GM19455 (cell line): Measurements from ENCODE around the gene ITGB3.
A peak's percentile ranks its signal among the peaks of the same experiment; 100 is the strongest.

Experiments
- ATAC-seq: cut with Tn5 transposase; IDR thresholded peaks from one replicate; pipeline ENCODE4 v1.9.1; 2021; ENCODE audit not compliant: unreplicated experiment

The ITGB3 gene

DNA sequence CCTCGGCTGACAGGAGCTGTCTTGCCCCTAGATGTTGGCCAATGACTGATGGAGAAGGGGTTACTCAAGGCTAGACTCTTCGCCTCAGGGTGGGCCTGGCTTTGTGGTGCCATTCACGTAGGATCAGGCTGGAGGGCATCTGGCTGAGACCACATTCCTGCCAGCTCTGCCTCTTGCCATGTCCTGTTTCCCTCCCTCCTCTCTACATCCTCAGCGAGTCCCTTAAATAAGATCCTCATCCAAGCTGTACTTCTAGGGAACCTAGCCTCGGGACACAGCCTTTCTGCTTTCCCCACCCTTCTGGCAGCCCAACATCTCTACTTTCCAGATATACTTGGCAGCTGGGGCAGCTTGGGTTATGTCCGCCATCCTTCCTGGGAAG is 42.2 kb downstream of the ITGB3 start:
- ATAC-seq = no peak

DNA sequence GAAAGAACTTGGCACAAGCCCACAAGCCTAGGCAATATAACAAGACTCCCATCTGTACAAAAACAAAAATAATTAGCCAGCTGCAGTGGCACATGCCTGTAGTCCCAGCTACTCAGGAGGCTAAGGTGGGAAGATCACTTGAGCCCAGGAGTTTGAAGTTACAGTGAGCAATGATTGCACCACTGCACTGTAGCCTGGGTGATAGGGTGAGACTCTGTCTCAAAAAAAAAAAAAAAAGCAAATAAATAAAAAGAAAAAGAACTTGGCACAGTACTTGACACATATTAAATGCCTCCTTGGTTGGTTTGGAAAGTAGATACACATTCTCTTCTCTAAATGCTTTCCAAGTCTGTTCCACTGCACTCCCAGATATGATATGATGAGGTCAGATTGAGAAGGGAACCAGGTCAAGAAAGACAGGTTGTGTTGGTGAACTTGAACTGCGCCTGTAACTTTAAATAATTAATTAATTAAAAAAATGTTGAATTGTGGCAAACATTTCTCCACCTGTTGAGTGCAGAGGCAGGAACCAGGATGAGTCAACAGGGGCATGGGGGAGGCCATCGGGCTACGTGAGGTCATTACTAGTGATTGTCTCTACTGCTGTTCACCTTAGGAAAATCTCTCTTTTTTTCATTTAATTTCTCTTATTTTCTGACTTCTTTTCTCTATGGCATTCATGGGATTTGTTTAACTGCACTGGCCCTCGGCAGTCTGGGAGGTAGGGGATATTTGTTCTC is 44.2 kb downstream of the ITGB3 start:
- no peak for ATAC-seq

DNA sequence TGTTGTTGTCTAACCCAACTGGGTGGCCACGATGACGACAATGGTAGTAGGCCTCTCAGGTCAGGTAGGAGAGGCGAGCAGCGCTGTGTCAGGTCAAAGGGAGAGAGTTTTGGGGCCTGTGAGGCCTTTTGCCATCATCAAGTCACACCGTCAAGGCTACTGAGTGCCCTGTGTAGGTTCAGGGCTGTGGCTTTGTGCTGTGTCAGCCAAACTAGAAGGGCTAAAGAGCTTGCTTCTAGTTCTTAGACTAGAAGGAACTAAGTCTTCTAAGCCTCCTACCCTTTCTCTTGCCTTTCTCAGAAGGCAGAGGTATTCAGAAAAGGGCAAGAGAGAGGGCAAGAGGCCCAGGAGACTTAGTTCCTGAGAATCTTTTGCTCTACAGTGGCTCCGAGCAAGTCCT is 45.1 kb downstream of the ITGB3 start:
- no peak for ATAC-seq

DNA sequence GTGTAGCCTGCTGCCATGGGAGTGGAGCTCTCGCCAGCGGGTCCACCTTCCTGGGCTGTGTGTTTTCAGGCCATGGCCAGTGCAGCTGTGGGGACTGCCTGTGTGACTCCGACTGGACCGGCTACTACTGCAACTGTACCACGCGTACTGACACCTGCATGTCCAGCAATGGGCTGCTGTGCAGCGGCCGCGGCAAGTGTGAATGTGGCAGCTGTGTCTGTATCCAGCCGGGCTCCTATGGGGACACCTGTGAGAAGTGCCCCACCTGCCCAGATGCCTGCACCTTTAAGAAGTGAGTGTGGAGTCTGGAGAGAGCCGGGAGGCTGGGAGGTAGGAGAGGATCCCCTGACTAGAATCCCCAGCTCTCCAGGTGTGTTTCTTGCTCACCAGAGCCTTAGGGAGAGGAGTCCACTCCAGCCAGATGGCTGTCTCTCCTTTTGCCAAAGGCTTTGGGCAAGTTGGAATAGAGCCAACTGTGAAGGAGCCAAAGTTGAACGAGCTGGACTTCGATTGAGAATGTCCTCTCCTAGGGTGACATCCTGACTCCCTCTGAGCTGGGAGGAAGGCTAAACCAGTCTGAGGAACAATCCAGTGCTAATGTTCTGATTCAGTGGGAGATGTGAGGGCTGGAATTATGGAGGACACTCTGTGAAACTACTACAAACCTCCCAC is 45.7 kb downstream of the ITGB3 start:
- no peak for ATAC-seq

DNA sequence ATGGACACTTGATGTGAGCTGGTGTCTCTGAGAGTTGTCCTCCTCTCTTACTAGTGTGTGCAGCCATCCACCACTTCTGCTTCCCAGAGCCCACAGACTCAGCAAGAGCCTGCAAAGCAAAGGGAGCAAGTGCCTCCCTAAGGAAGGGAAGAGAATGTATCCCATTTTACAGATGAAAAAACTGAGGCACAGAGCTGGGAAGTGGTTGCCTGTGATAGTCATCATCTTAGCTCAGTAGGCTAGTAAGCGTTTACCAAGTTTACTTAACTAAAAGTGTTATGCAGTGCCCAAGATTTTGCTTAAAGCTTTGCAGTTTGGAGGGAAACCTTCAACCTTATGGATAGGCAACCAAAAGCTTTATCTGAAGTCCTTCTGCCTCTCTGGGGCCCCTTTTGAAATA is 47.1 kb downstream of the ITGB3 start:
- ATAC-seq = no peak

DNA sequence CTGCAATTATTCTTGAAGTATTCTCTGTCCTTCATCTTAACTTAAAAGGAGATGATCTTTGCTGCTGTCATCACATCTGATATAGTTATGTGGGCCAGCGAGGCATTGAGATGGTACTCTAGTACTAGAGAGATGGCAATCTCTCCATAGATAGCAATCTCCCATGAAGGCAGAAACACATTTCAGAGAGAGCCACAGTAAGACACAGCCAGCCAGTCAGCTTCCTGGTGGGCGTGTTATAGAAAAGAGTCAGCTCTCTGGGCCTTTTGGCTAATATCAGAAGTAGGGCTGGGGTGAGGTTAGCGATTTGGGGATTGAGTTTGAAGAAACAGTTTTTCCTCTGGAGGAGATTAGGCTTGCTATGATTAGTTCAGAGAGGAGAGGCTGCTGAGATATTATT is 47.5 kb downstream of the ITGB3 start:
- no peak for ATAC-seq

DNA sequence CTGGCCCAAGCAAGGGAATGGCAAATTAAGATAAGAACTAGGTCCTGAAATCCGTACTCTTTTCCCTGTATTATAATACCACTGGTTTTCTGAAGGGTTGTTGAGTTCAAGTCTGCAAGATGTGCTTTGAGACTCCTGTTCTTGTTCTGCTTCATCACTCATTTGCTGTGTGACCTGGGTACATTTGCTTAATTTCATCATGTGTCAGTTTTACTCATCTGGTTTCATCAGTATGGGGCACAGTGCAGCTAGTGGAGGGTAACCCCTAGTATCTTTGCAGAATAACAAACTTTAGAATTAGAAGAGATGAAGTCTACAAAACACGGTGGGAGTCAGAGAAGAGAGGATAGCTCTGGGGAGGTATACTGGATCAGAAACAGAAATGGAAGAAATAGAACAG is 48.2 kb downstream of the ITGB3 start:
- ATAC-seq = no peak

DNA sequence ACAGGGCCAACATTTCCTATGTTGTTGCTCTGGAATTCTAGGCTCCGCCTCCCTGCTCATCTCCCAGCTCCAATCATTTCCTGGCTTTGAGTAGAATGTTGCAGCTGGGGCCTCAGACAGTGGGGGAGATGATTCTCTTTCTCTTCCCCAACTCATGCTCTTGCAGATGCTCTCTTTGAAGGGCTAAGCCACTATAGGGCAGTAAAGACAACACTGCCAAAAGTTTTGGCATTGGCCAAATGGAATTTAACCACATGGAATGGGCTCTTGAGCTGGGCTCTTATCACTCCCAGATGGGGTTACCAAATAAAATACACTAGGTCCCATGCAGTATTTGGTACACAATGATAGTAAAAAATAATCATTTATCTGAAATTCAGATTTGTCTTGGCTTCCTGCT is 50.6 kb downstream of the ITGB3 start:
- ATAC-seq = no peak

DNA sequence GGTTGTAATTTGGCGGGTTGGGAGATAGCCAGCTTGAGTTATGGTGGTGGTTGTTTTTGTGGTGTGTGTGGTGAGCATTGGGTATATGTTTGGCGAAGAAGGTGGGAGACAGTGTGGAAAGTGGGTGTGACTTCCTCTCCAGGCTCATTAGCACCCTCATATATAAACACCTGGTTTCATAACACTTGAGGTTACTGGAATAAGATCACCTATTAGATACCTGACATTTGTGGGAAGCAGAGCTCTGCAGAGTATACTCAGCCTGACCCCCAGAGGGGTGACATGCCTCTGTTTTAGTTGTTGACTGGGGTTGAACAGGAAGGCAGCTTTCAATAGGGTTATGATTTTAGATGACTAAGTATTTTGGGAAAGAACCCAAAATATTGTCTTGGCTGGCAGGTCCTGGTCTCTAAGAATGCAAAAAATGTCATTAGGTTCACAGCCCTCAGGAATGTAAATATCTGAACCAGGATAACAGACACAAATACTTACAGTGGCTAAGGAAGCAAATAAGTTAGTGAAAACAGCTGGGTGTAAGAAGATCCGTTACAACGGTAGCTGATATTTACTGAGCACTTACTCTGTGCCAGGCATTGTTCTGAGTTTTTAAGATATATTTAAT is 51.8 kb downstream of the ITGB3 start:
- no peak for ATAC-seq

DNA sequence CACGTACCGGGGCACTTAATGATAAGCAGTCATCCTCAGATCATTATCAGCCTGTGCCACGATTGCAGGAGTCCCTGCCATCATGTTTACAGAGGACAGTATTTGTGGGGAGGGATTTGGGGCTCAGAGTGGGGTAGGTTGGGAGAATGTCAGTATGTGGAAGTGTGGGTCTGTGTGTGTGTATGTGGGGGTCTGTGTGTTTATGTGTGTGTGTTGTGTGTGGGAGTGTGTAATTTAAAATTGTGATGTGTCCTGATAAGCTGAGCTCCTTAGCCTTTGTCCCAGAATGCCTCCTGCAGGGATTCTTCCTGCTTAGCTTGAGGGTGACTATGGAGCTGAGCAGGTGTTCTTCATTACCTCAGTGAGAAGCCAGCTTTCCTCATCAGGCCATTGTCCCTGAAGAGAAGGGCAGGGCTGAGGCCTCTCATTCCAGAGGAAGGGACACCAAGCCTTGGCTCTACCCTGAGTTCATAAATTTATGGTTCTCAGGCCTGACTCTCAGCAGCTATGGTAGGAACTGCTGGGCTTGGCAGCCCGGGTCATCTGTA is 56.6 kb downstream of the ITGB3 start:
- no peak for ATAC-seq

DNA sequence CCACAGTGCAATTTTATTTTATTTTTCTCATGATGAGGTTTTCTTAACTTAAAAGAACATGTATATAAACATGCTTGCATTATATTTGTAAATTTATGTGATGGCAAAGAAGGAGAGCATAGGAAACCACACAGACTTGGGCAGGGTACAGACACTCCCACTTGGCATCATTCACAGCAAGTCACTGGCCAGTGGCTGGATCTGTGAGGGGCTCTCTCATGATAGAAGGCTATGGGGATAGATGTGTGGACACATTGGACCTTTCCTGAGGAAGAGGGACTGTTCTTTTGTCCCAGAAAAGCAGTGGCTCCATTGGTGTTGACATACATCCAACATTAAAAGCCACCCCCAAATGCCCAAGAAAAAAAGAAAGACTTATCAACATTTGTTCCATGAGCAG is 57.8 kb downstream of the ITGB3 start:
- no peak for ATAC-seq

DNA sequence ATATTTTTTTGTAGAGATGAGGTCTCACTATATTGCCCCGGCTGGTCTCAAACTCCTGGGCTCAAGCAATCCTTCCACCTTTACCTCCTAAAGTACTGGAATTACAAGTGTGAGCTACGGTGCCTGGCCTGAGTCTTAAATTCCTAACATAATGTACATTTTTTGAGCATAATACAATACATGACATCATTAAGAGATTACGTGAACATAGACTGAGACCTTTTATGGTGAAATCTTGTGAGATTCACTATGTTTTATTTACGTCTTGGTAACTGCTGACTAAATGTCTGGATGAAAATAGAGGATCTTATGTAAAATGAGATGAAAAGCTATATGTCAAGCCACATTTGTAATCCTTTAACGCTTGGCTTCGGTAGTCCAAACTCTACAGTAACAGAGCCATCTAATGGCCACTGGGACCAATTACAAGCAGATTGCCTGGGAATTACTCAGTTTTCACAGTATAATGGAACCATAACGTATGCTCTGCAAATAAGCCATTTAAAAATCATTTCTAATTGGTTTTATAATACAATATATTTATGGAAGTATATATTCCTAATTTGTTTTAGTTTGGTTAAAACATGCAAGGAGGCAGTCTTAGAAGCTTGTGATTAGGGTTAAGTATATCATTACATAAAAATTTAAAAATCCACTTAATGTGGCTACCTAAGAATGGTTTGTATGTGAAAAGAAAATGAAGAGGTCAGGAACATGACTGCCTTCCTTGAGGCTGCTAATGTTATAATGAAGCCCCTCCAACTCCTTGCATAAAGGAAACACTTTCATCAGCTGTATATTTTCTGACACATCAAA is 62.0 kb downstream of the ITGB3 start:
- ATAC-seq = no peak

DNA sequence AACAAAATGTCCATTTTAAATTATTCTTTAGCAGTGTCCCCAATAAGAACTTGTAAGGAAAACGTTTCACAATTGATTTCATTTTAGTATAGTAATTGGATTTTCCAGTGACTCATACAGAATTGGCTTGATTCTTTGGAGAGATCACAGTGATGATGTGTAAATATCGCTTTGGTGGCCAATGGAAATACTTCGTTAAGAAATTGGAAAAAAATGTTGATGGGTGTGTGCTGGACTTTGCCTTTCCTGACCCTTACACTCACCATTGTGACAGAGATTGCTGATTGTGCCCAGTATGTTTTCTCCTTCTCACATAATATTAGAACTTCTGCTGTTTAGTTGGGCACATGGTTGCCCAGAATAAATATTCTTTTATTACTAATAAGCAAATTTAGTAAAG is 62.7 kb downstream of the ITGB3 start:
- ATAC-seq = no peak

DNA sequence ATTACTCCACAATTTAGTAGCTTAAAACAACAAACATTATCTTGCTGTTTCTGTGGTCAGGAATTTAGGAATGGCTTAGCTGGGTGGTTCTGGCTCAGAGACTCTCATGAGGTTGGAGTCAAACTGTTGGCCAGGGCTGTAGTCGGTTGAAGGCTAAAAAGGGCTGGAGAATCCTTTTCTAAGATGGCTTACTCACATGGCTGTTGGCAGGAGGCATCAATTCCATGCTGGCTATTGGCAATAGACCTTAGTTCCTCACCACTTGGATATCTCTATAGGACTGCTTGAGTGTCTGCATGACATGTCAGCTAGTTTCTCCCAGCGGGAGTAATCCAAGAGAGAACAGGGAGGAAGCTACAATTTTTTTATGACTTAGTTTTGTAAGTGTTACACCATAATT is 63.5 kb downstream of the ITGB3 start:
- ATAC-seq = no peak

DNA sequence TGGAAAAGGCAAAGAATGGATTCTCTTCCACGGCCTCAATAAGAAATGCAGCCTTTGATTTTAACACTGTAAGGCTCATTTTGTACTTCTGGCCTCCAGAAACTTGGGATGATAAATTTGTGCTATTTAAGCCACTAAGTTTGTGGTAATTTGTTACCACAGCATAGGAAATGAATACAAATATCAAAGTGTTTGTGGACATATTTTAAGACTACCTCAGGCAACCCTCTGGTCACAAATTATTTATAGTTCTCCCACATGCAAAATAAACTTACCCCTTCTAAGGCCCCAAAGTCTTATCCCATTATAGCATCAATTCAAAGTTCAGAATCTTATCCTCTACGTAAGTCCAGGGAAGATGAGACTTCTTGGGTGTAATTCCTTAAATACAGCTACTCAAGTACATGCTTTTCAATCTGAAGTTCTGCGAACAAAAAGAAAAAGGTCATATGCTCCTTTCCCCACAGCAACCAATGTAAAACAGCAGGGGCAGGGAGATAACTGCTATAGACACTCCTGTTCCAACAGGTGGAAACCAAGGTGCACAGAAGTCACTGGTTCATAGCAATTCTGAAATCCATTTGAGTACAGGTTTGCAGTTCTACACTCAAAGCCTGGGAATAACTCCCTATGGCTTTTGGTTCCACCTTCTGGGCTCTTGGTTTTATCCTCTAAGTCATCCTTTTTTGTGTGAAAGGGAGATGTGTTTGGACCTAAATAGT is 64.7 kb downstream of the ITGB3 start:
- ATAC-seq = no peak

DNA sequence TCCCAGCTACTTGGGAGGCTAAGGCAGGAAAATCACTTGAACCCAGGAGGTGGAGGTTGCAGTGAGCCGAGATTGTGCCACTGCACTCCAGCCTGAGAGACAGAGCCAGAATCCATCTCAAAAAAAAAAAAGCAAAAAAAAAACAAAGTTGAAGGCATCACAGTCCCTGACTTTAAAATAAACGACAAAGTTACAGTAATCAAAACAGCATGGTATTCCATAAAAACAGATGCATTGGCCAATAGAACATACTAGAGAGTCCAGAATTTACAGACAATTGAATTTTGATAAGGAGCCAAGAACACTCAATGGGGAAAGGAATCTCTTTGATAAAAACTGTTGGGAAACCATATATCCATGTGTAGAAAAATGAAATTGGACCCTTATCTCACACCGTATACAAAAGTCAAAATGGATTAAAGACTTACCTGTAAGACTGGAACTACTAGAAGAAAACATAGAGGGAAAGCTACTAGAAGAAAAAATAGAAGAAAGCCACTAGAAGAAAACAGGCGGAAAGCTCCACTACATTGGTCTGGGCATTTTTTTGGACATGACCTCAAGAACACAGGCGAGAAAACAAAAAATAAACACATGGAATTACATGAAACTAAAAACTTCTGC is 67.4 kb downstream of the ITGB3 start:
- no peak for ATAC-seq

DNA sequence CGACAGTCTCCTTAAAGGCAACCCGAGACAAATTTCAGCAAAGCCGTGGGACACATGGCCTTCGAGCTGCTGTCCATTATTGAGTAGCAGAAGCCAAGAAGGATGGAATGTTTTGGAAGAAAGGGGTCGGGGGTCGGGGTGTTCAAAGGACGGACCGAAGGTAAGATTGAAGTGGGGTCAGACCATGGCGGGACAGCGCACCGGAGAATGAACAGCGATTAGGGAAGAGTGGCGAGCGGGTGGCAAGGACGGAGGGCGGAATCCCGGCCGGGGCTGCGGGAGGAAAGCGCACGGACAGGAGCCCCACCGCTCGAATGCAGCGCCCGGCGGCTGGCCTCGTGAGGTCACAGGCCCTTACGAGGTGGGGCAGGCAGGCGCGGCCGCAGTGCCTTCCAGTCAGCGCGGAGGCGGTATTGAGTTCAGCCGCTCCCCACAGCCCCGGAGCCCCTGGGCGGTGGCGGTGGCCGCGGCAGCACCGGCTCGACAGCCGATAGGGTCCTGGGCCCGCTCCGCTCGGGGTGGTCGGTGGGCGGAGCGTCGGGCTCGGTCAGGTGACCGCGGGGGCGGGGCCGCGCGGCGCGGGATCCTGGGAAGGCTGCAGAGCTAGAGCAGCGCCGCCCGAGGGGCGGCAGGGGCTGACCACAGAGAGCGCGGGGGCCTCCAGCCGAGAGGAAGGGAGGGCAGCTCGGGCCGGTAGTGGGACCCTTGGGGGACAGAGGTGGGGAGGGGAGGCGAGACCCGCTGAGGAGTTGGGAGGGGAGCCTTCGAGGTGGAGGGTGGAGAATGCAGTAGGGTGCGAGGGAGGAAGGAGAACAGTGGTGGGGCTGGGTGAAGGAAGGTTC is 70.0 kb downstream of the ITGB3 start, which contains the start of gene EFCAB13:
Gene EFCAB13, plus strand, starts transcription at position 574 of the 842 bp plus-strand sequence. CDS start 4,399 bp downstream, outside the sequence.
- ATAC-seq = peak; percentile 90

DNA sequence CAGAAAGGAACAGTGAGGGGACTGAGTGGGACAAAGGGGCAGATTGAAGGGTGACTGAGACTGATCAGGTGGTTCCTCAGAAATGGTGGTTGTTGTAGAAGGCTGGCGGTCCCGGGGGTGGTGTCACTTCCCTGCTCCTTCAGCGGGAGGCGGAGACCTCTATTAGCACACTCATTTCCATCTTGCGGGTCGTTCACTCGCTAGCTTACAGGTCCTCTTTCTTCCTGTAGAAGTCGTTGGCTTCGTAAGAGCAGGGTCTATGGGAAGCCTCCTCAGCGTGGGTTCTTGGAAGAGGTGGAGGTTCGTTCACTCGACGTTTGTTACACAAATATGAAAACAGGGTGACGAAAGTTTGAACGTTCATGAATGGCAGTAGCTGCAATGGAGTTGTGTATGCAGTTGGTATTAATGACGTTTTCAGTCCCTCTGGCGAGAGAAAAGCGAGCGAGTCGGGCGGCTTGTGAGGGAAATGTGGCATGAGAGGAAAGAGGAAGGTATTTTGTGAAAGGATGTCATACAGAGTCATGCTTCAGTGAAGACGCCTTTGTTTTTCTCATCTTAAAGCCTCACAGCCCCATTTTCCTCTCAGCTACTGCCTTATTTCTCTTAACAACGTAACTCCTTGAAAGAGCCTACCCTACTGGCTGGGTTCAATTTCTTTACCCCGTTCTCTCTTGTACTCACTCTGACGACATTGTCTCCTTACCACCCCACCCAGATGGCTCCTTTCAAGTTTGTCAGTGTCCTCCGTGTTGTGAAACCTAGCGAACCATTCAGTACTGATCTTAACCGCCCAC is 70.8 kb downstream of the ITGB3 start:
- ATAC-seq = peak; percentile 26
